Mucosa of stomach (tissue), 1 donor: ENCODE data around the gene SCUBE3.

Experiments used
- H3K27me3 ChIP-seq: one replicate; pipeline ENCODE4 v1.7.0; 2013; ENCODE audit warnings: mild to moderate bottlenecking, low read length; ENCODE audit not compliant: control insufficient read depth, insufficient read depth
- H3K36me3 ChIP-seq: one replicate; pipeline ENCODE4 v1.7.0; 2013; ENCODE audit warnings: low read length; ENCODE audit not compliant: control insufficient read depth, insufficient read depth
- H3K4me1 ChIP-seq: one replicate; pipeline ENCODE4 v1.7.0; 2013; ENCODE audit warnings: mild to moderate bottlenecking, low read length; ENCODE audit not compliant: control insufficient read depth, insufficient read depth
- H3K4me3 ChIP-seq: one replicate; pipeline ENCODE4 v1.7.0; 2013; ENCODE audit warnings: low read length
- H3K9ac ChIP-seq: one replicate; pipeline ENCODE4 v1.7.0; 2013; ENCODE audit warnings: mild to moderate bottlenecking, low read length, moderate library complexity
- H3K9me3 ChIP-seq: one replicate; pipeline ENCODE4 v1.7.0; 2013; ENCODE audit warnings: mild to moderate bottlenecking, low read length, moderate library complexity; ENCODE audit not compliant: control insufficient read depth
- donor health status: Pancreatic carcinoma.

The SCUBE3 gene

GRCh38 chr6:35234901-35235300, 21.1 kb downstream of the SCUBE3 start:
- Histone ChIP-seq H3K9ac (no peak overlapping the region), H3K4me1 (peaks cover 6% of the 10 kb centered on the region), H3K4me3 (no peak overlapping the region), H3K9me3 (no peaks in the 10 kb centered on the region), H3K27me3 (no peaks in the 10 kb centered on the region), H3K36me3 (no peaks in the 10 kb centered on the region)

GRCh38 chr6:35236223-35236622, 22.5 kb downstream of the SCUBE3 start:
- Histone ChIP-seq H3K9ac (no peak overlapping the region), H3K27me3 (no peaks in the 10 kb centered on the region), H3K4me3 (no peak overlapping the region), H3K4me1 (peaks cover 4% of the 10 kb centered on the region), H3K36me3 (no peaks in the 10 kb centered on the region), H3K9me3 (no peaks in the 10 kb centered on the region)

GRCh38 chr6:35237476-35237875, 23.7 kb downstream of the SCUBE3 start:
- Histone ChIP-seq H3K9me3 (no peaks in the 10 kb centered on the region), H3K4me1 (no peaks in the 10 kb centered on the region), H3K27me3 (no peaks in the 10 kb centered on the region), H3K9ac (no peak overlapping the region), H3K36me3 (no peaks in the 10 kb centered on the region), H3K4me3 (no peak overlapping the region)

GRCh38 chr6:35238843-35239289, 25.1 kb downstream of the SCUBE3 start:
- H3K4me3 ChIP-seq: no peak overlapping the region
- H3K27me3 ChIP-seq: no peaks in the 10 kb centered on the region
- no peaks in the 10 kb centered on the region for H3K4me1 ChIP-seq
- no peak overlapping the region for H3K9ac ChIP-seq
- H3K9me3 ChIP-seq: no peaks in the 10 kb centered on the region
- H3K36me3 ChIP-seq: no peaks in the 10 kb centered on the region

GRCh38 chr6:35239581-35239980, 25.8 kb downstream of the SCUBE3 start:
- no peak overlapping the region for H3K9ac ChIP-seq
- H3K9me3 ChIP-seq: no peaks in the 10 kb centered on the region
- H3K36me3 ChIP-seq: no peaks in the 10 kb centered on the region
- H3K4me3 ChIP-seq: no peak overlapping the region
- H3K27me3 ChIP-seq: no peaks in the 10 kb centered on the region
- no peaks in the 10 kb centered on the region for H3K4me1 ChIP-seq

GRCh38 chr6:35240838-35241801, 27.4 kb downstream of the SCUBE3 start:
- Histone ChIP-seq H3K9me3 (no peaks in the 10 kb centered on the region), H3K9ac (no peak overlapping the region), H3K27me3 (no peaks in the 10 kb centered on the region), H3K4me1 (no peaks in the 10 kb centered on the region), H3K36me3 (no peaks in the 10 kb centered on the region), H3K4me3 (no peak overlapping the region)

- Histone ChIP-seq H3K9ac (no peak overlapping the region), H3K4me3 (no peak overlapping the region), H3K9me3 (no peaks in the 10 kb centered on the region), H3K27me3 (no peaks in the 10 kb centered on the region), H3K36me3 (no peaks in the 10 kb centered on the region), H3K4me1 (no peaks in the 10 kb centered on the region)
Measured at GRCh38 chr6:35242486-35242885, 28.7 kb downstream of the SCUBE3 start.

- no peak overlapping the region for H3K4me3 ChIP-seq
- H3K36me3 ChIP-seq: no peaks in the 10 kb centered on the region
- H3K9me3 ChIP-seq: no peaks in the 10 kb centered on the region
- no peaks in the 10 kb centered on the region for H3K27me3 ChIP-seq
- no peak overlapping the region for H3K9ac ChIP-seq
- no peaks in the 10 kb centered on the region for H3K4me1 ChIP-seq
Measured at GRCh38 chr6:35242906-35243305, 29.1 kb downstream of the SCUBE3 start.

- H3K36me3 ChIP-seq: no peaks in the 10 kb centered on the region
- no peak overlapping the region for H3K4me3 ChIP-seq
- no peak overlapping the region for H3K9ac ChIP-seq
- H3K27me3 ChIP-seq: no peaks in the 10 kb centered on the region
- no peaks in the 10 kb centered on the region for H3K4me1 ChIP-seq
- no peaks in the 10 kb centered on the region for H3K9me3 ChIP-seq
Measured at GRCh38 chr6:35243386-35243958, 29.7 kb downstream of the SCUBE3 start.

- no peaks in the 10 kb centered on the region for H3K4me1 ChIP-seq
- no peaks in the 10 kb centered on the region for H3K36me3 ChIP-seq
- H3K4me3 ChIP-seq: no peak overlapping the region
- H3K9me3 ChIP-seq: no peaks in the 10 kb centered on the region
- H3K27me3 ChIP-seq: no peaks in the 10 kb centered on the region
- no peak overlapping the region for H3K9ac ChIP-seq
Measured at GRCh38 chr6:35244551-35244950, 30.8 kb downstream of the SCUBE3 start.

- H3K27me3 ChIP-seq: no peaks in the 10 kb centered on the region
- H3K9me3 ChIP-seq: no peaks in the 10 kb centered on the region
- H3K4me3 ChIP-seq: no peak overlapping the region
- H3K9ac ChIP-seq: no peak overlapping the region
- H3K4me1 ChIP-seq: no peaks in the 10 kb centered on the region
- no peaks in the 10 kb centered on the region for H3K36me3 ChIP-seq
Measured at GRCh38 chr6:35247642-35248231, 34.0 kb downstream of the SCUBE3 start.

- Histone ChIP-seq H3K36me3 (no peaks in the 10 kb centered on the region), H3K4me3 (no peak overlapping the region), H3K9ac (no peak overlapping the region), H3K4me1 (no peaks in the 10 kb centered on the region), H3K27me3 (no peaks in the 10 kb centered on the region), H3K9me3 (no peaks in the 10 kb centered on the region)
Measured at GRCh38 chr6:35248300-35248699, 34.5 kb downstream of the SCUBE3 start.
